A549 (cell line): ENCODE results near the gene SCARB1. TPM values are rescaled to one million over a fixed set of nuclear protein-coding genes. Genes with fewer than 3 reads are reported as not detected.

Experiments
- ATAC-seq, 2 experiments: fragments of 200-7000 bp in 1 of 2; fragments of >200 bp in 1 of 2; cut with Nextera tagmentation in 1 of 2; cut with Tn5 transposase in 1 of 2; 3 replicates each; pipeline versions ENCODE4 v1.8.0 to v1.9.1; 2018 to 2020; ENCODE audit warnings: mild to moderate bottlenecking in 1 of 2, moderate library complexity in 1 of 2
- CTCF ChIA-PET: fragments of 300-600 bp; sonication (Branson Sonifier 250); formaldehyde crosslinking; extraction: SDS; loops from one replicate; lab custom pipeline; 2021; ENCODE audit warnings: antibody characterized with exemption, inconsistent platforms; lab: Yijun Ruan, JAX
- POLR2A ChIA-PET: fragments of 350-600 bp; formaldehyde crosslinking; extraction: SDS; loops from one replicate; lab custom pipeline; 2021; ENCODE audit warnings: antibody characterized with exemption, inconsistent platforms; lab: Yijun Ruan, JAX
- DNase-seq, 2 experiments: peaks; one replicate each; pipeline versions ENCODE4 v3.0.0 to v3.0.0-alpha.2; 2011 to 2016; ENCODE audit warnings: low read depth in 1 of 2, low spot score in 1 of 2
- FAIRE-seq: peaks from 2 replicates; lab custom pipeline; 2011; peaks lifted over from hg19 to GRCh38; lab: Jason Lieb, UNC
- H3K27ac ChIP-seq, 2 experiments: fragments of >200 bp; sonication (Bioruptor Twin); formaldehyde crosslinking; 3 replicates each; pipeline ENCODE4 v1.5.1; 2016 to 2017
- H3K4me1 ChIP-seq: fragments of >200 bp; sonication (Bioruptor Twin); formaldehyde crosslinking; 3 replicates; pipeline ENCODE4 v1.6.1; 2016
- H3K4me2 ChIP-seq: fragments of >200 bp; sonication (Bioruptor Twin); formaldehyde crosslinking; 3 replicates; pipeline ENCODE4 v1.6.1; 2016
- H3K4me3 ChIP-seq: fragments of >200 bp; sonication (Bioruptor Twin); formaldehyde crosslinking; 3 replicates; pipeline ENCODE4 v1.5.1; 2016
- H3K9me3 ChIP-seq: fragments of >200 bp; sonication (Bioruptor Twin); formaldehyde crosslinking; 3 replicates; pipeline ENCODE4 v1.6.1; 2016
- CEBPB ChIP-seq, 2 experiments: fragments of >200 bp in 1 of 2; sonication (Bioruptor Twin) in 1 of 2; formaldehyde crosslinking in 1 of 2; IDR thresholded peaks; 2 replicates each; pipeline ENCODE4 v1.6.1; 2012 to 2016
- CHD2 ChIP-seq: fragments of 150-350 bp; IDR thresholded peaks from 2 replicates; pipeline ENCODE4 v1.6.1; 2014; ENCODE audit warnings: low read length; ENCODE audit not compliant: partially characterized antibody
- CHD4 ChIP-seq: fragments of 200-600 bp; sonication (generic); IDR thresholded peaks from 2 replicates; pipeline ENCODE4 v1.6.1; 2016; ENCODE audit warnings: antibody characterized with exemption, mild to moderate bottlenecking, borderline replicate concordance
- FOXS1 ChIP-seq: fragments of 250-450 bp; sonication (Bioruptor Pico); IDR thresholded peaks from 2 replicates; pipeline ENCODE4 v1.5.0; 2020; ENCODE audit warnings: mild to moderate bottlenecking, moderate library complexity
- HOXA7 ChIP-seq: fragments of 250-450 bp; sonication (Bioruptor Pico); IDR thresholded peaks from 2 replicates; pipeline ENCODE4 v1.5.0; 2020; ENCODE audit warnings: mild to moderate bottlenecking, moderate library complexity
- HOXB13 ChIP-seq: fragments of 250-450 bp; sonication (Bioruptor Pico); IDR thresholded peaks from 2 replicates; pipeline ENCODE4 v1.5.0; 2020; ENCODE audit warnings: low read depth, mild to moderate bottlenecking, moderate library complexity
- HOXB5 ChIP-seq: fragments of 250-450 bp; sonication (Bioruptor Pico); IDR thresholded peaks from 2 replicates; pipeline ENCODE4 v1.5.0; 2020; ENCODE audit warnings: mild to moderate bottlenecking, moderate library complexity
- KDM1A ChIP-seq: fragments of 200-600 bp; sonication (generic); IDR thresholded peaks from 2 replicates; pipeline ENCODE4 v1.6.1; 2016; ENCODE audit warnings: low read depth, mild to moderate bottlenecking
- KDM5A ChIP-seq: fragments of 200-600 bp; sonication (generic); IDR thresholded peaks from 2 replicates; pipeline ENCODE4 v1.6.1; 2016; ENCODE audit warnings: antibody characterized with exemption, mild to moderate bottlenecking
- MAFK ChIP-seq: fragments of 450-650 bp; IDR thresholded peaks from 2 replicates; pipeline ENCODE4 v1.6.1; 2014; ENCODE audit not compliant: partially characterized antibody
- MAZ ChIP-seq: fragments of 150-350 bp; IDR thresholded peaks from 2 replicates; pipeline ENCODE4 v1.6.1; 2014; ENCODE audit warnings: antibody characterized with exemption, low read depth, low read length, borderline replicate concordance
- NFE2L2 ChIP-seq: fragments of 150-350 bp; conservative IDR thresholded peaks from 2 replicates; pipeline ENCODE4 v1.6.1; 2014; ENCODE audit warnings: low read length
- POLR2AphosphoS2 ChIP-seq: conservative IDR thresholded peaks from 2 replicates; pipeline ENCODE4 v1.6.1; 2012; ENCODE audit warnings: low read length, improper control_type of control experiment, inconsistent platforms
- RAD21 ChIP-seq, 2 experiments: fragments of >200 bp in 1 of 2; sonication (Bioruptor Twin) in 1 of 2; formaldehyde crosslinking in 1 of 2; IDR thresholded peaks in 1 of 2; conservative IDR thresholded peaks in 1 of 2; 2 replicates in 1 of 2; 3 replicates in 1 of 2; pipeline ENCODE4 v1.6.1; 2012 to 2018; ENCODE audit warnings: inconsistent platforms in 1 of 2
- RARB ChIP-seq: fragments of 250-450 bp; sonication (Bioruptor Pico); IDR thresholded peaks from 2 replicates; pipeline ENCODE4 v1.8.0; 2021; ENCODE audit warnings: mild to moderate bottlenecking, moderate library complexity
- RCOR1 ChIP-seq: fragments of 150-350 bp; IDR thresholded peaks from 2 replicates; pipeline ENCODE4 v1.6.1; 2014; ENCODE audit warnings: antibody characterized with exemption, low read length, low read depth
- RFX5 ChIP-seq: fragments of 450-650 bp; IDR thresholded peaks from 2 replicates; pipeline ENCODE4 v1.7.1; 2014; ENCODE audit warnings: antibody characterized with exemption, mild to moderate bottlenecking, moderate library complexity
- SMC3 ChIP-seq: fragments of >200 bp; sonication (Bioruptor Twin); formaldehyde crosslinking; IDR thresholded peaks from 3 replicates; pipeline ENCODE4 v1.6.1; 2018; ENCODE audit warnings: inconsistent platforms
- WGBS: methylation state at CpG from one replicate; pipeline ENCODE4 v1.1.6; 2017; ENCODE audit errors: missing lambda C conversion rate; 5-methylcytosine and 5-hydroxymethylcytosine counted together
- polyA plus RNA-seq, 4 experiments: library from polyadenylated mRNA; depleted of rRNA in 3 of 4; stranded (reverse); fragments of >200 nt; fragmentation: RNase III in 1 of 4; extraction: RNeasy Plus Mini Kit Qiagen cat#74134 plus additional on column Dnase treatment in 1 of 4; gene quantifications; 2 replicates in 3 of 4; 3 replicates in 1 of 4; pipeline ENCODE4 v1.2.3, GENCODE V29; 2011 to 2017
- TF ChIP-seq, protein P1 (sequence below): IDR thresholded peaks from 2 replicates; pipeline ENCODE4 v1.6.1; 2012
- TF ChIP-seq, protein P2 (sequence below): fragments of 250-450 bp; sonication (Bioruptor Pico); IDR thresholded peaks from 2 replicates; pipeline ENCODE4 v1.5.0; 2021; ENCODE audit warnings: mild to moderate bottlenecking, moderate library complexity, borderline replicate concordance
- TF ChIP-seq, protein P3 (sequence below): fragments of >200 bp; sonication (Bioruptor Twin); formaldehyde crosslinking; IDR thresholded peaks from 3 replicates; pipeline ENCODE4 v1.5.1; 2016

SCARB1 gene
- polyA plus RNA-seq, 2 of the 4 experiments (the other 2 are of a cell fraction): 81.1 to 154 TPM

DNA sequence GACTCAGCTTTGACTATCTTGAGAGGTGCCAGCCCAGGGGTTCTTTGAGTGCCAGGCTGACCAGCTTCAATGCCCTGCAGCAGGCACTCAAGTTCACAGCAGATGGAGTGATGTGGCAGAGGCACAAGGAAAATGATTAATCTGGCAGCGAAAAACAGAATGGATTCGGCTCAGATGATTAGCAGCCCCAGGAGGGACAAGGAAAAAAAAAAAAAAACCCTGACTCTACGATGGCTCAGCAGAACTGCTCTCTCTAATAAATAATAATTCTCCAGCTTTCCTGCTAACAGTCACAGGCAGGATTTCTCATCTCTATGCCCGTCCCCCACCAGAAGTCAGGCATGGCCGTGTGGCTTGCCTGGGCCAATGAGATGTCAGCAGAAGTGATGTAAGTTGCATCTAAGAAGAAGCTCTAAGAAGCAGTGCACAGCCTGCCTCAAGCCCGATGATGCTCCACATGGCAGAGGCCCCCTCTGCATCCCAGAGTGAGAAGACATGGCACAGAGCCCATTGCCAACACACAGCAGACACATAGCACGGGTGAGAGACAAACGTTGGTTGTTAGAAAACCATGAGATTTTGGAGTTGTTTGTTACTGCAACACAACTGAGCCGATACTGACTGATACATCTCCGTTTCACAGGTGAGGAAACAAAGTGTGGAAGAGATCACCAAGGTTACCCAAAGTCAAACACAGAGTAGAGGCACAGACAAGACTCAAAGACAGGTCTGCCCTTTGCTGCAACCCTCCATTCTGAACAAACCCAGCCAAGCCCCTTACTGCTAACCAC, 111.0 kb downstream of the SCARB1 start:
- DNase-seq (no peak), ATAC-seq (no peak), FAIRE-seq (no peak)
- CTCF ChIA-PET: interaction anchor here (0.6 to 9.7 kb wide), 8 partner anchors 10 to 716 kb away, joined by 3 to 101 read pairs (median 3); no protein-coding TSS in a partner anchor
- POLR2A ChIA-PET: no interaction called here
- Histone ChIP-seq H3K4me1 (peaks cover 23% of the 10 kb centered on the region), H3K4me2 (no peak overlapping the region), H3K9me3 (peaks cover 18% of the 10 kb centered on the region), H3K4me3 (no peak overlapping the region), H3K27ac (peak overlapping the region; percentile 23 to 89; a peak in 5 of 6 replicates)
- TF ChIP-seq, protein P1, sequence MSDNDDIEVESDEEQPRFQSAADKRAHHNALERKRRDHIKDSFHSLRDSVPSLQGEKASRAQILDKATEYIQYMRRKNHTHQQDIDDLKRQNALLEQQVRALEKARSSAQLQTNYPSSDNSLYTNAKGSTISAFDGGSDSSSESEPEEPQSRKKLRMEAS: no peak
- TF ChIP-seq CHD4: 0 out of 2 replicates have a peak, but pooled peaks have one; percentile 61
- TF ChIP-seq CHD2: no peak
- 63% methylated on average over 10 of the region's 10 CpGs for WGBS

DNA sequence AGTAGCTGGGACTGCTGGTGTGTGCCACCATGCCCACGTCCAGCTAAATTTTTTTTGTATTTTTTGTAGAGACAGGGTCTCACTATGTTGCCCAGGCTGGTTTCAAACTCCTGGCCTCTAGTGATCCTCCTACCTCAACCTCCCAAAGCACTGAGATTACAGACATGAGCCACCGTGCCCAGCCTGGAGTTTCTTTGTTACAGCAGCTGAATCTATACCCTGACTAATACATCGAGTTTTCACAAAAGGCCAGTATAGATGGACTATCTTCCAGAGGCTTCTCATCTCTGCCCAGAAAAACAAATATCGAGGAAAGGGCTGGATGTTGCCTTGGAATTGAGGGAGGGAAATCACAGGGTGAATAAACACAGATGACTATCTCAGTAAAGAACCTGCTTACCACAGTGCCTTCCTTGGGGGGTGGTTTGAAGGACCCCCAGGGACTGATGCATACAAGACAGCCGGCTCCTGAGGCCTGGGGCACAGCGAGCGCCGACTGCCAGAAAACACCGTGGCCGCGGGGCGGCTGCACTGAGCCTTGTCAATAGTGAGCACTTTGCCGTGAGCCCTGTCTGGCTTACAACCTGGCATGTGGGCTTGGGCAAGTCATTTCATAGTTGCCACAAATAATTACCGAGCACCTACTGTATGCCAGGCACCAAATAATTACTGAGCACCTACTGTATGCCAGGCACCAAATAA, 111.9 kb downstream of the SCARB1 start:
- POLR2A ChIA-PET: no interaction called here
- CTCF ChIA-PET: interaction anchor here (0.6 to 9.7 kb wide), 16 partner anchors 8 to 410 kb away, joined by 3 to 101 read pairs (median 3); no protein-coding TSS in a partner anchor
- no peak for ATAC-seq
- H3K4me2 ChIP-seq: no peak overlapping the region
- WGBS: 81% methylated on average over 13 of the region's 14 CpGs
- peaks cover 14% of the 10 kb centered on the region for H3K9me3 ChIP-seq
- DNase-seq: no peak
- H3K4me1 ChIP-seq: peaks cover 31% of the 10 kb centered on the region
- H3K4me3 ChIP-seq: no peak overlapping the region
- TF ChIP-seq RARB (CRISPR knock-in tag) (no peak), MAFK (no peak), NFE2L2 (no peak), KDM1A (no peak), CHD2 (no peak), POLR2AphosphoS2 (no peak), RCOR1 (no peak), HOXB5 (CRISPR knock-in tag) (no peak), RFX5 (no peak), KDM5A (no peak)
- TF ChIP-seq, protein P2, sequence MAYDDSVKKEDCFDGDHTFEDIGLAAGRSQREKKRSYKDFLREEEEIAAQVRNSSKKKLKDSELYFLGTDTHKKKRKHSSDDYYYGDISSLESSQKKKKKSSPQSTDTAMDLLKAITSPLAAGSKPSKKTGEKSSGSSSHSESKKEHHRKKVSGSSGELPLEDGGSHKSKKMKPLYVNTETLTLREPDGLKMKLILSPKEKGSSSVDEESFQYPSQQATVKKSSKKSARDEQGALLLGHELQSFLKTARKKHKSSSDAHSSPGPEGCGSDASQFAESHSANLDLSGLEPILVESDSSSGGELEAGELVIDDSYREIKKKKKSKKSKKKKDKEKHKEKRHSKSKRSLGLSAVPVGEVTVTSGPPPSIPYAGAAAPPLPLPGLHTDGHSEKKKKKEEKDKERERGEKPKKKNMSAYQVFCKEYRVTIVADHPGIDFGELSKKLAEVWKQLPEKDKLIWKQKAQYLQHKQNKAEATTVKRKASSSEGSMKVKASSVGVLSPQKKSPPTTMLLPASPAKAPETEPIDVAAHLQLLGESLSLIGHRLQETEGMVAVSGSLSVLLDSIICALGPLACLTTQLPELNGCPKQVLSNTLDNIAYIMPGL (CRISPR knock-in tag): no peak
- FAIRE-seq: no peak
- peak overlapping the region; percentile 34 to 89; a peak in 5 of 6 replicates for H3K27ac ChIP-seq

DNA sequence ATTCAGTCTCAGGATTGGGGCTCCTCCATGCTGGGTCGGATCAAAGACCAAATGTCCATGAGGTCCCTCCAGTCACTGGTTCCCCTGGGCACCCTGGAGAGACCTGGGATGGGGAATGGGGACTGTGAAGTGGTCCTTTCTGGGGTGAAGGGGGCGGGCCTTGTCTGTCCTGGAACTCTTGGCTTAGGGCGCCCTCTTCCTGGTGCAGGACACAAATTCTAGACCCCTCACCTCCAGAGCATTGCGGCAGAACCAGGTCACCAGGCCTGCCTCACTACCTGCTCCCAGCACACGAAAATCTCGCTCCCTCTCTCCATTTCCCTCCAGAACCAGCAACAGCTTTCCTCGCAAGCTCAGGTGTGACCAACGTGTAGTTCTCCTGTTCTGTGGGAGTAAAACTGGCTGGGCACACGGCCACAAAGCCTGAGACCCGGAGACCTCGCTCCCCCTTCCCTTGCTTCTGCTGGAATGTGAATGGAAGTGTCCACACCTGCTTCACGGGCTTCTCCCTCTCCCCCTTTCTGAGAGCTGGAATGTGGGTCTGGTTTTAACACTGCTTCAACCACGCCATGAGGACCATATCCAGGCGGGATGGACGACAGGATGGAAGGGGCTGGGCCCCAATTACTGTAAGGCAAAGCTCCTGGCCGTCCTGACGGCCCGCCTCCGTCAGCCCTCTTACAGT, 112.7 kb downstream of the SCARB1 start:
- H3K4me1 ChIP-seq: peaks cover 39% of the 10 kb centered on the region
- CTCF ChIA-PET: interaction anchor here (0.7 to 9.7 kb wide), 19 partner anchors 9 to 404 kb away, joined by 3 to 101 read pairs (median 3); no protein-coding TSS in a partner anchor
- ATAC-seq (peak in 1 of 2 experiments; percentile 50; a peak in 3 of 6 replicates), DNase-seq (peak in 1 of 2 experiments; percentile 69), FAIRE-seq (no peak)
- TF ChIP-seq SMC3 (peak; percentile 65), RAD21 (conservative IDR thresholded peaks at IDR 0.05 in 1 of 2, IDR thresholded peaks at IDR 0.05 in 1 of 2) (peak; percentile 86 to 94), NFE2L2 (no peak), HOXA7 (CRISPR knock-in tag) (no peak), HOXB13 (CRISPR knock-in tag) (no peak), CEBPB (IDR thresholded peaks at IDR 0.05) (no peak), FOXS1 (CRISPR knock-in tag) (no peak), HOXB5 (CRISPR knock-in tag) (no peak), MAZ (no peak)
- TF ChIP-seq, protein P3, sequence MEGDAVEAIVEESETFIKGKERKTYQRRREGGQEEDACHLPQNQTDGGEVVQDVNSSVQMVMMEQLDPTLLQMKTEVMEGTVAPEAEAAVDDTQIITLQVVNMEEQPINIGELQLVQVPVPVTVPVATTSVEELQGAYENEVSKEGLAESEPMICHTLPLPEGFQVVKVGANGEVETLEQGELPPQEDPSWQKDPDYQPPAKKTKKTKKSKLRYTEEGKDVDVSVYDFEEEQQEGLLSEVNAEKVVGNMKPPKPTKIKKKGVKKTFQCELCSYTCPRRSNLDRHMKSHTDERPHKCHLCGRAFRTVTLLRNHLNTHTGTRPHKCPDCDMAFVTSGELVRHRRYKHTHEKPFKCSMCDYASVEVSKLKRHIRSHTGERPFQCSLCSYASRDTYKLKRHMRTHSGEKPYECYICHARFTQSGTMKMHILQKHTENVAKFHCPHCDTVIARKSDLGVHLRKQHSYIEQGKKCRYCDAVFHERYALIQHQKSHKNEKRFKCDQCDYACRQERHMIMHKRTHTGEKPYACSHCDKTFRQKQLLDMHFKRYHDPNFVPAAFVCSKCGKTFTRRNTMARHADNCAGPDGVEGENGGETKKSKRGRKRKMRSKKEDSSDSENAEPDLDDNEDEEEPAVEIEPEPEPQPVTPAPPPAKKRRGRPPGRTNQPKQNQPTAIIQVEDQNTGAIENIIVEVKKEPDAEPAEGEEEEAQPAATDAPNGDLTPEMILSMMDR: peak; percentile 54
- TF ChIP-seq, protein P2 (CRISPR knock-in tag): no peak
- H3K4me2 ChIP-seq: no peak overlapping the region
- peak overlapping the region; percentile 34 to 89; a peak in 5 of 6 replicates for H3K27ac ChIP-seq
- POLR2A ChIA-PET: no interaction called here
- WGBS: 72% methylated on average over 19 of the region's 19 CpGs
- H3K9me3 ChIP-seq: peaks cover 14% of the 10 kb centered on the region
- no peak overlapping the region for H3K4me3 ChIP-seq
